GM19372 (cell line): Measurements from ENCODE around the gene ARHGAP4.
A peak's percentile ranks its signal among the peaks of the same experiment; 100 is the strongest.

Experiments
- ATAC-seq: cut with Tn5 transposase; IDR thresholded peaks from one replicate; pipeline ENCODE4 v1.9.1; 2021; ENCODE audit warnings: mild to moderate bottlenecking, low read depth, moderate library complexity; ENCODE audit not compliant: unreplicated experiment

ARHGAP4 gene

GRCh38 chrX:153908219-153908860, 17.7 kb downstream of the ARHGAP4 start:
- no peak for ATAC-seq

- ATAC-seq: no peak
Measured at GRCh38 chrX:153907456-153907855, 18.6 kb downstream of the ARHGAP4 start.

GRCh38 chrX:153906126-153906917, 19.7 kb downstream of the ARHGAP4 start:
- no peak for ATAC-seq

- no peak for ATAC-seq
Measured at GRCh38 chrX:153905481-153906095, 20.5 kb downstream of the ARHGAP4 start.

GRCh38 chrX:153903991-153904957, 21.8 kb downstream of the ARHGAP4 start, which contains the start of gene AVPR2:
Gene AVPR2 (plus strand): TSS chrX:153904673. CDS start chrX:153905146, 473 bp downstream.
- no peak for ATAC-seq

GRCh38 chrX:153903238-153903980, 22.7 kb downstream of the ARHGAP4 start:
- ATAC-seq: no peak

GRCh38 chrX:153902385-153902784, 23.7 kb downstream of the ARHGAP4 start:
- no peak for ATAC-seq

- no peak for ATAC-seq
Measured at GRCh38 chrX:153901753-153902140, 24.3 kb downstream of the ARHGAP4 start.

- ATAC-seq: peak; percentile 64
Measured at GRCh38 chrX:153900831-153901752, 25.0 kb downstream of the ARHGAP4 start.

- ATAC-seq: no peak
Measured at GRCh38 chrX:153897899-153898298, 28.2 kb downstream of the ARHGAP4 start.

- ATAC-seq: no peak
Measured at GRCh38 chrX:153889123-153889522, 36.9 kb downstream of the ARHGAP4 start.

GRCh38 chrX:153888344-153888743, 37.7 kb downstream of the ARHGAP4 start:
- ATAC-seq: no peak

GRCh38 chrX:153887385-153887784, 38.7 kb downstream of the ARHGAP4 start:
- no peak for ATAC-seq

- ATAC-seq: no peak
Measured at GRCh38 chrX:153886915-153887314, 39.1 kb downstream of the ARHGAP4 start.

- no peak for ATAC-seq
Measured at GRCh38 chrX:153885968-153886903, 39.8 kb downstream of the ARHGAP4 start, which contains the start of gene L1CAM. Gene L1CAM (minus strand): TSS chrX:153886173. CDS start chrX:153875836, 10,337 bp downstream.

- no peak for ATAC-seq
Measured at GRCh38 chrX:153885208-153885787, 40.8 kb downstream of the ARHGAP4 start.

- no peak for ATAC-seq
Measured at GRCh38 chrX:153884590-153884989, 41.5 kb downstream of the ARHGAP4 start.
